Measurements from ENCODE around the gene DAG1. TPM values are rescaled to one million over a fixed set of nuclear protein-coding genes. Genes with fewer than 3 reads are reported as not detected.
A peak's percentile ranks its signal among the peaks of the same experiment; 100 is the strongest.

DAG1 gene
- total RNA-seq, 1 experiment from 2014 or later = 206 TPM

DNA sequence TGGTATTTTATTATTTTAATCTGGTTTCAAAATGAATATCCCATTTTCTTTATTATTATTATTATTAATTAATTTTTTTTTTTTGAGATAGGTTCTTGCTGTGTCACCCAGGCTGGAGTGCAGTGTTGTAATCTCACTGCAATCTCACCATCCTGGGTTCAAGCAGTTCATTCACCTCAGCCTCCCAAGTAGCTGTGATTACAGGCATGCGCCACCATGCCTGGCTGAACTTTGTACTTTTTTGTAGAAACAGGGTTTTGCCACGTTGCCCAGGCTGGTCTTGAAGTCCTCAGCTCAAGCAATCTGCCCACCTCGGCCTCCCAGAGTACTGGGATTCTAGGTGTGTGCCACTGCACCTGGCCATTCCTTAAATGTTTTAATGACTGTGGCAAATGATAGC, 28.6 kb downstream of the DAG1 start:
- H3F3A ChIP-seq (ENCODE audit: insufficient read depth, low read depth) = no peaks in the 10 kb centered on the region
- H3K4me1 ChIP-seq (replicated peaks; ENCODE audit: insufficient read depth) = no peaks in the 10 kb centered on the region
- BruUV-seq (replicated peaks) = no TSS peak
- ChIA-PET CTCF (no interaction called here), POLR2A (ENCODE audit: unreplicated experiment) (no interaction called here)
- H3K4me3 ChIP-seq = no peak overlapping the region
- no peaks in the 10 kb centered on the region for H3K9me3 ChIP-seq (ENCODE audit: insufficient read depth, low read depth)
- no peaks in the 10 kb centered on the region for H4K20me1 ChIP-seq (ENCODE audit: insufficient read depth)
- peaks cover 27% of the 10 kb centered on the region for H3K79me2 ChIP-seq (ENCODE audit: low read depth)
- H3K36me3 ChIP-seq (ENCODE audit: low read depth) = no peaks in the 10 kb centered on the region
- H3K27ac ChIP-seq = no peak overlapping the region
- H3K4me2 ChIP-seq = no peak overlapping the region
- intact Hi-C loops (cut with micrococcal nuclease; ENCODE audit: unreplicated experiment) = no loop called here
- TF ChIP-seq, protein P1, sequence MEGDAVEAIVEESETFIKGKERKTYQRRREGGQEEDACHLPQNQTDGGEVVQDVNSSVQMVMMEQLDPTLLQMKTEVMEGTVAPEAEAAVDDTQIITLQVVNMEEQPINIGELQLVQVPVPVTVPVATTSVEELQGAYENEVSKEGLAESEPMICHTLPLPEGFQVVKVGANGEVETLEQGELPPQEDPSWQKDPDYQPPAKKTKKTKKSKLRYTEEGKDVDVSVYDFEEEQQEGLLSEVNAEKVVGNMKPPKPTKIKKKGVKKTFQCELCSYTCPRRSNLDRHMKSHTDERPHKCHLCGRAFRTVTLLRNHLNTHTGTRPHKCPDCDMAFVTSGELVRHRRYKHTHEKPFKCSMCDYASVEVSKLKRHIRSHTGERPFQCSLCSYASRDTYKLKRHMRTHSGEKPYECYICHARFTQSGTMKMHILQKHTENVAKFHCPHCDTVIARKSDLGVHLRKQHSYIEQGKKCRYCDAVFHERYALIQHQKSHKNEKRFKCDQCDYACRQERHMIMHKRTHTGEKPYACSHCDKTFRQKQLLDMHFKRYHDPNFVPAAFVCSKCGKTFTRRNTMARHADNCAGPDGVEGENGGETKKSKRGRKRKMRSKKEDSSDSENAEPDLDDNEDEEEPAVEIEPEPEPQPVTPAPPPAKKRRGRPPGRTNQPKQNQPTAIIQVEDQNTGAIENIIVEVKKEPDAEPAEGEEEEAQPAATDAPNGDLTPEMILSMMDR (conservative IDR thresholded peaks at IDR 0.05) = no peak
- TF ChIP-seq EZH2 (IDR thresholded peaks at IDR 0.05; ENCODE audit: low read depth) = no peak
- H3K27me3 ChIP-seq (ENCODE audit: insufficient read depth, low read depth) = no peaks in the 10 kb centered on the region
- no peaks in the 10 kb centered on the region for H3K9me2 ChIP-seq (ENCODE audit: insufficient read depth)
- H2AFZ ChIP-seq = no peak overlapping the region
- DNase-seq = no peak

DNA sequence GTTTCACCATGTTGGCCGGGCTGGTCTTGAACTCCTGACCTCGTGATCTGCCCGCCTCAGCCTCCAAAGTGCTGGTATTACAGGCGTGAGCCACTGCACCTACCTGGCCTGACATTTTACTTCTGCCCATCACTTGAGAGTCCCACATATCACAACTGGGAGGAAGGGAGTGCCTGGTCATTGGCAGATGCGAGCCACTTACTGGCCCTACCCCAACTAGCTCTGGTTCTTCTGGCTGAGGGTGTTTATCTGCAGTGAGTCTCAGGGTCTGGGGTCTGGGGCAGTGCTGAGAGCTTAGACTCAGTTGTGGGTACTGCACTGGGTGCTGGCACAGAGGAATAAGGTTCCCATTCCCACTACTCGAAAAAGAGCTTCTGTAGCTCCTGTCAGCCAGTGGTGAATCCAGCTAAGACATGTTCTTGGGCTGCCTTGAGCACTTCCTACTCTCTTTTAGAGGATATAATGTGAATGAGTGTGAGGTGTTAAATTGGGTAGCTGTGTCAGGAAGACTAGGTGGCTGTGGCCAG, 30.2 kb downstream of the DAG1 start:
- H3K4me2 ChIP-seq = no peak overlapping the region
- H3K4me1 ChIP-seq (replicated peaks; ENCODE audit: insufficient read depth) = no peaks in the 10 kb centered on the region
- CTCF ChIA-PET = no interaction called here
- H3K27me3 ChIP-seq (ENCODE audit: insufficient read depth, low read depth) = no peaks in the 10 kb centered on the region
- H3F3A ChIP-seq (ENCODE audit: insufficient read depth, low read depth) = no peaks in the 10 kb centered on the region
- H4K20me1 ChIP-seq (ENCODE audit: insufficient read depth) = no peaks in the 10 kb centered on the region
- TF ChIP-seq EZH2 (IDR thresholded peaks at IDR 0.05; ENCODE audit: low read depth) = no peak
- TF ChIP-seq, protein P1 (conservative IDR thresholded peaks at IDR 0.05) = no peak
- H3K9me2 ChIP-seq (ENCODE audit: insufficient read depth) = no peaks in the 10 kb centered on the region
- no peaks in the 10 kb centered on the region for H3K36me3 ChIP-seq (ENCODE audit: low read depth)
- H2AFZ ChIP-seq = no peak overlapping the region
- no peak for DNase-seq
- H3K27ac ChIP-seq = peak overlapping the region; percentile 27; the same call in 1 of the 2 replicates
- POLR2A ChIA-PET (ENCODE audit: unreplicated experiment) = interaction anchor here (0.5 to 0.6 kb wide), 3 partner anchors 11 to 242 kb away, joined by 3 to 4 read pairs (median 3); no protein-coding TSS in a partner anchor
- intact Hi-C loops (cut with micrococcal nuclease; ENCODE audit: unreplicated experiment) = loop anchor here (5.0 kb wide), 1 partner anchor 38 kb away; no protein-coding TSS in a partner anchor
- BruUV-seq (replicated peaks) = TSS peak; percentile 94
- peaks cover 26% of the 10 kb centered on the region for H3K79me2 ChIP-seq (ENCODE audit: low read depth)
- H3K9me3 ChIP-seq (ENCODE audit: insufficient read depth, low read depth) = no peaks in the 10 kb centered on the region
- no peak overlapping the region for H3K4me3 ChIP-seq

DNA sequence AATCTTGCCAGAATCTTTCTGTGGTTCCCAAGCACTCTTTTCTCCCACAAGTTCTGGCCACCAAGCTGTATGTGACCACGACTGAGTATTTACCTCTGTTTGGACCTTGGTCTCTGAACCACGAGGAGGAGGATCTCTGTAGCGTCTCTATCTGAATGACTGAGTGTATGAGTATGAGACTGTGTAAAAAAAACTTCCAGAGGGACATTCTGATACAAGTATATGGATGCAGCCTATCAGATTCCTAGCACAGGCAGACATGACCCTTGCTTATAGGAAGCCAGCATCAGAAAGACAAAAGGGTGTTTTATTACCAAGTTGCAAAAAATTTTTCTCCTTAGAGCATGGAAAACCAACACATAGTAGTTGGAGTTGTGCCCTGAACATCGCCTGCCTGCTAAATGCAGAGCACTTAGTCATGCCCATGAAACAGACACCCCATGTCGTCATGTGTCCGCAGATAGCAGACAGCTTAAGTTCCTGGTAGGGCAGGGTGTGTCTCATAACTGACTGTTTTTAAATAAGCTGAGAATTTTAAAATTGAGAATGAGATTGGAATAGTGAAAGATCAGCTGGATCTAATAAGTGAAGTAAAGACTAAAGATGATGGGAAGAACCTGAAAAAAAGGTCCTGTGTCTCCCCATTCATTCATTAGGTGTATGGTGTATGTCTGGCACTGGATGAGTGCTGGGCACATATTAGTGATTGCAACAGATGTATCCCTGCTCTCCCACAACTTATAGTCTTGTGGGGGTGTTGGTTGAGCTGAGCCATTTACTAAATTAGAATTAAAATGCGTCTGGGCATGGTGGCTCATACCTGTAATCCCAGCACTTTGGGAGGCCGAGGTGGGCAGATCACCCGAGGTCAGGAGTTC, 30.9 kb downstream of the DAG1 start:
- H3K4me1 ChIP-seq (replicated peaks; ENCODE audit: insufficient read depth) = no peaks in the 10 kb centered on the region
- no peaks in the 10 kb centered on the region for H3F3A ChIP-seq (ENCODE audit: insufficient read depth, low read depth)
- intact Hi-C loops (cut with micrococcal nuclease; ENCODE audit: unreplicated experiment) = loop anchor here (5.0 kb wide), 1 partner anchor 39 kb away; no protein-coding TSS in a partner anchor
- no peak overlapping the region for H3K4me2 ChIP-seq
- peak; percentile 46 to 65 for DNase-seq
- no peaks in the 10 kb centered on the region for H3K27me3 ChIP-seq (ENCODE audit: insufficient read depth, low read depth)
- H4K20me1 ChIP-seq (ENCODE audit: insufficient read depth) = no peaks in the 10 kb centered on the region
- no peak overlapping the region for H3K4me3 ChIP-seq
- ChIA-PET CTCF (interaction anchor here (0.7 to 0.8 kb wide), 2 partner anchors 46 to 47 kb away, joined by 3 read pairs; no protein-coding TSS in a partner anchor), POLR2A (ENCODE audit: unreplicated experiment) (interaction anchor here (0.5 to 0.7 kb wide), 8 partner anchors 11 to 1884 kb away, joined by 3 to 8 read pairs (median 4); partner anchors contain the start of gene MANF)
- H3K9me3 ChIP-seq (ENCODE audit: insufficient read depth, low read depth) = no peaks in the 10 kb centered on the region
- H3K36me3 ChIP-seq (ENCODE audit: low read depth) = no peaks in the 10 kb centered on the region
- TF ChIP-seq EZH2 (IDR thresholded peaks at IDR 0.05; ENCODE audit: low read depth) = no peak
- TF ChIP-seq, protein P1 (conservative IDR thresholded peaks at IDR 0.05) = no peak
- H3K9me2 ChIP-seq (ENCODE audit: insufficient read depth) = no peaks in the 10 kb centered on the region
- peak overlapping the region; percentile 27; the same call in 1 of the 2 replicates for H3K27ac ChIP-seq
- peaks cover 31% of the 10 kb centered on the region for H3K79me2 ChIP-seq (ENCODE audit: low read depth)
- BruUV-seq (replicated peaks) = no TSS peak
- no peak overlapping the region for H2AFZ ChIP-seq
